ENCODE data around the gene SHC1. TPM values are rescaled to one million over a fixed set of nuclear protein-coding genes. Genes with fewer than 3 reads are reported as not detected.

Gene SHC1
- total RNA-seq, 1 experiment from 2014 or later, result 333 TPM

DNA sequence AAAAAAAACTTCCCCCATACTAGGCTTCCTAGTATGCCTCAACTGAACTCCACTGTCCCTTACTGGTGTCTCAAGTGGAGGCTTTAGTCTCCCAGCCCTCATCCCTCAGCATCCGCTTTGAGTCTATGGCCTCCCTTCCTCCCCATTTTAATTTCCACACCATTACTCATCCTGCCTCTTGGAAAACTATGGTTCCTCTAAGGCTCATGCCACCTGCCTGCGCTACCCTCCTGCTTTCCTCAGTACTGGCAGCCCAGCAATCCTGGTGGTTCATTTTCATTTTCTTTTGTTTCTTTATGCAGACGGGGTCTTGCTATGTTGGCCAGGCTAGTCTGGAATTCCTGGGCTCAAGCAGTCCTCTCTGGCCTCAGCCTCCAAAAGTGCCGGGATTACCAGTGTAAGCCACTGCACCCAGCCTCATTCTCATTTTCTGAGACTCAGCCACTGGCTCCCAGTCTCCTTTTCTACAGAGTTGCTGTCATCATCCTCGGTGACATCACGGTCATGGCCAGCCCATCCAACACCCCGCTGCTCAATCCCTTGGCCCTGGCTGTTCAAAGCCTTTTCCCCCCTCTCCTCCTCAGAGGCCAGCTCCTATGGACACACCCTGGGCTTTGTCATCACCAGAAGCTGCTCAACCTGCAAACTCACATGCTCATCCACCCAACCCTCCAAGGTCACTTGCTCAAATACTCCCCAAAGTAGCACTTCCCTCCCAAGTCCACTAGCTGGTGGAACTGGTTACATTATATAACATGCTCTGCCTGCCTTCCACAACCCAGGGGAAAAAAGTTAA lies 31.7 kb downstream of the SHC1 start:
- H3K36me3 ChIP-seq (replicated peaks; ENCODE audit: control insufficient read depth, insufficient read depth, low read length), result no peaks in the 10 kb centered on the region
- DNase-seq, result no peak
- no peak overlapping the region for H3K4me3 ChIP-seq (ENCODE audit: insufficient read depth, low read depth, low read length)
- H3K27me3 ChIP-seq (ENCODE audit: control insufficient read depth, insufficient read depth, low read length), result no peaks in the 10 kb centered on the region

DNA sequence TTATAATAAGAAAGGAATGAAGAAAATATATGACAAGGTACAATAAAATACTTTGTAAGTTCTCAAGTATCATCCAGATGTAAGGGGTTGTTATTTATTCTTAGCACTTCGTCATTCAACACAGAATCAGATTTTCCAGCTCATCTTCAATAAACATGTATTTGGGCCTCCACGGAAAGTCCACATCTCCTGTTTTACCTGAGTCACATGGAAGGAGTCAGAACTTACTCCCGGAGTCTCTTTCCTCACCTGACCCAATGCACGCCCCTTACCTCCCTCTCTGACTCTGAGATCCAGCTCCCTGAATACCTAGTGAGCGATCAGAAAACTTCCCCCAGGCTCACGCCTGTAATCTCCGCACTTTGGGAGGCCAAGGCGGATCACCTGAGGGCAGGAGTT lies 32.6 kb downstream of the SHC1 start:
- Histone ChIP-seq H3K36me3 (replicated peaks; ENCODE audit: control insufficient read depth, insufficient read depth, low read length) (no peaks in the 10 kb centered on the region), H3K27me3 (ENCODE audit: control insufficient read depth, insufficient read depth, low read length) (no peaks in the 10 kb centered on the region), H3K4me3 (ENCODE audit: insufficient read depth, low read depth, low read length) (no peak overlapping the region)
- no peak for DNase-seq

DNA sequence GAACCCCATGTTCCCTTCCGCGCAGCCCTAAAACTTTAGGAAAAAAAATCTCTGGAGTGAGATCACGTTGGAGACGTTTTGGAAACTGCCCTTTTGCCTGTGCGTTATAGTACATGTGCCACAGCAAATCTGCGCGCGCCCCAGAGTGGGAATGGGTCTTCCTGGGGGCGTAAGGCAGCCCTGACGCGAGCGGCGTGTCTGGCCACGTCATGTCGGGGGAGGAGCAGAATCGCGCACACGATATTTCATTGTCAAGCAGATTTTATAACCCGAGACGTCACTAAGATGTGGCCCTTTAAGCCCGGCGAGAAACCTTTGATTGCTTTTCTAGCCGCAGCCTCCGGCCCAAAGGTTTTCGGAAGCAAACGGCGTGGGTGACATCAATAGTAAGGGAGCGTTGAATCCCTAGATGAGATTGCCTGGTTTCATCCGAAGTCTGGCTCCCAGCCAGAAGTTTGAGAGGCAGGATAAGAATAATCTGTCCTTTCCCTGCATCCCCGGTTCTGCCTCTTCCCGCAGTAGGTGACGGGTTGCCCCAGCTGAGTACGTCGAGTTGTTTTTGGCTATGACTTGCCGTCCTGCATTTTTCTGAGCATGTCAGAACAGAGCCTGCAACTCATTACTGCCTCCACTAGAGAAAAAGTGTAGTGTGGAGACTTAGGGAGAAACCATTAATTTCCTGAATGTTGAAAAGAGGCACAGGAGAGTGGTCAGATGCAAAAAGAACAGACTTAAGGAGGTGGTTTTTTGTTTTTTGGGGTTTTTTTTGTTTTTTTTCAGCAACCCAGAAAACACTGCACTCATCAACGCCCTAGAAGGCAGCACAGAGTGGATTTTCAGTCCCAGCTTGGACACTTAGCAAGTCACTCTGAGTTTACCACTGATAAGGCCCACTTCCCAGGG lies 33.2 kb downstream of the SHC1 start:
- DNase-seq, result peak; percentile 88
- H3K4me3 ChIP-seq (ENCODE audit: insufficient read depth, low read depth, low read length), result peak overlapping the region; percentile 76
- H3K36me3 ChIP-seq (replicated peaks; ENCODE audit: control insufficient read depth, insufficient read depth, low read length), result no peaks in the 10 kb centered on the region
- no peaks in the 10 kb centered on the region for H3K27me3 ChIP-seq (ENCODE audit: control insufficient read depth, insufficient read depth, low read length)

DNA sequence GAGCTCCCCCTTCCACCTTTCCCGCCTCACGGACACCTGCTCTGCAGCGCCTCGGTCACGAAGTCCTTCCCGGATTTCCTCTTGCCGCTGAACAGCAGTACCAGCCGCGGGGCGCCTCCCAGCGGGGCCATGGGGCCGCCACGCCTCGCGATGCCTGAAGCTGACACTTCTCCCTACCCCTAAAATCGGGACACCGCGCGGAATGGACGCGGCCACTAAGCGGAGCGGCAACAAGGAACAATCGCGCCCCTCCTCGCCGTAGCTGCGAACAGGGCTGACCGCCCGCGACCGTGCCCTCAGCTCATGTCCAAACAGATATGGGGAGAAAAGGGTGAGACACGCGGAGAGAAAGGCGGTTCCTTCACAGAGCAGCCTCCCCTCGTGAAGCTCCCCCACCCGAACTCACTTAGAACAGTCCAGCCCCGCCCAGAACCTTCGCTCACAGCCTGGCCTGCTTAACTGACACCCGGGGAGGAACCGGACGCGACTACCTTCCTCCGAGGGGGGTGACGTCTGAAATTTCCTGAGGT lies 33.9 kb downstream of the SHC1 start, which contains the start of gene PMVK:
Gene PMVK, minus strand, starts transcription at position 165 of the 530 bp plus-strand sequence. Its CDS starts 34 bp downstream, at position 131.
- Histone ChIP-seq H3K36me3 (replicated peaks; ENCODE audit: control insufficient read depth, insufficient read depth, low read length) (no peaks in the 10 kb centered on the region), H3K27me3 (ENCODE audit: control insufficient read depth, insufficient read depth, low read length) (no peaks in the 10 kb centered on the region), H3K4me3 (ENCODE audit: insufficient read depth, low read depth, low read length) (peak within 1 kb of the TSS; percentile 76)
- DNase-seq, result peak; percentile 97

DNA sequence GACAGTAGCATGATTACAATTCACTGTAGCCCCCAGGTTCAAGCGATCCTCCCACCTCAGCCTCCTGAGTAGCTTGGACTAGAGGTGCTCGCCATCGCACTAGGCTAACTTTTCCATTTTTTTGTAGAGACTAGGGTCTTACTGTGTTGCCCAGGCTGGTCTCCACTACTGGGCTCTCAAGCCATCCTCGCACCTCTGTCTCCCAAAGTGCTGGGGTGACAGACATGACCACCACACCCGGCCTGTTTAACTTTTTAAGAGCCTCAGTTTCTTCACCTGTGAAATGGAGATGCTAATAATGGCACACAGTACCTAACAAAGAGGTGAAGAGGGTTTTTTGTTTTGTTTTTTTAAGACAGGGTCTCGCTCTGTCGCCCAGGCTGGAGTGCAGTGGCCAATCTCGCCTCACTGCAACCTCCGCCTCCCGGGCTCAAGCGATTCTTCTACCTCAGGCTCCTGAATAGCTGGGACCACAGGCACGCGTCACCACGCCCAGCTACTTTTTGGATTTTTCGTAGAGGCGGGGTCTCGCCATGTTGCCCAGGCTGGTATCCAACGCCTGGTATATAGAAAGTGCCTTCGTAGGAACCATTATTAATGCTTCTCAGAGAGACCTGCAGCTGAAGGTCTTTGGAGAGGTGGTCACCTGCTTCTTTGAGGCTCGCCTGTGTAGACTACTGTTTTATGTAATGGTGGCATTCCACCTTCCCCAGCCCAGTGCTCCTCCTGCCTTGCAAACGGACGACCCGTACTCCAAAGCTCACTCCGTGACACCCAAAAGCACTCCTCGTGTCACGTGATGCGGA lies 34.6 kb downstream of the SHC1 start:
- no peak for DNase-seq

DNA sequence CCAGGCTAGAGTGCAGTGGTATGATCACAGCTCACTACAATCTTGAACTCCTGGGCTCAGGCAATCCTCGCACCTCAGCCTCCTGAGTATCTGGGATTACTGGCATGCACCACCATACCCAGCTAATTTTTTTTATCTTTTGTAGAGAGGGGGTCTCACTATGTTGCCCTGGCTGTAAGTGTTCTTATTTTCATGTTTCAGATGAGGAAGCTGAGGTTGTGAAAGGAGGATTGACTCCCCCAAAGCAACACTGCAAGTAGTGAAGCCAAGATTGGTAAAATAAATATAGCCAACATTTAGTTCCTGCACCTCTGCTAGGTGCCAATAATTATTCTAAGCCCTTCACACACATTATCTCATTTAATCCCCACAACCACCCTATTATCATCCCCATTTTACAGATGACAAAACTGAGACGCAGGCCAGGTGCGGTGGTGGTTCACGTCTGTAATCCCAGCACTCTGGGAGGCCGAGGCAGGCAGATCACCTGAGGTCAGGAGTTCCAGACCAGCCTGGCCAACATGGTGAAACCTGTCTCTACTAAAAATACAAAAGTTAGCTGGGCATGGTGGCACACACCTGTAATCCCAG lies 36.1 kb downstream of the SHC1 start:
- Histone ChIP-seq H3K36me3 (replicated peaks; ENCODE audit: control insufficient read depth, insufficient read depth, low read length) (no peaks in the 10 kb centered on the region), H3K27me3 (ENCODE audit: control insufficient read depth, insufficient read depth, low read length) (no peaks in the 10 kb centered on the region), H3K4me3 (ENCODE audit: insufficient read depth, low read depth, low read length) (no peak overlapping the region)
- DNase-seq, result no peak

More for the DNA sequence above, 34.6 kb downstream of the SHC1 start:
- Histone ChIP-seq H3K4me3 (ENCODE audit: insufficient read depth, low read depth, low read length) (peak overlapping the region; percentile 76), H3K27me3 (ENCODE audit: control insufficient read depth, insufficient read depth, low read length) (no peaks in the 10 kb centered on the region), H3K36me3 (replicated peaks; ENCODE audit: control insufficient read depth, insufficient read depth, low read length) (no peaks in the 10 kb centered on the region)

DNA sequence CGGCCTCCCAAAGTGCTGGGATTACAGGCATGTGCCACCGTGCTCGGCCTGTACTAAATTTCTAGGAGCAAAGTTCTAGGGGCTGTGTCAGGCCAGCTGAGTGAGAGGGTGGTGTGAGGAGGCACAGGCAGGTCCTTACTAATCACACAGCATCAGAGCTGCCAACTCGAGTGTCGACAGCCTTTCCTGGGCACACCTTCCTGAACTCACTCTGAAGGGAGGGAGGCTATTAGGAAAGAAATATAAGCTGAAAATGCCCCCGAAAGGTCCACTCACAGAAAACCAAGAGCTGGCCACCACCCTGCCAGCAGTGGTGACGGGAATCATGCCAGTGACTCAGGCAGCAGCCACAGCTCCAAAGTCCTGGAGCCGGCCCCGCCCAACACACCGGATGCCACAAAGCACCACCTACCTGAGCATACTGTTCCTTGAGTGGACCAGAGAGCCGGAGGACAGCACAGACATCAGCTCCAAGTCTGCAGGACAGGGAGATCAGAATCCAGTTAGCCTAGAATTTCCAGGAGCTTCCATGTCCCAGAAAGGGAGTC lies 38.5 kb downstream of the SHC1 start:
- Histone ChIP-seq H3K4me3 (ENCODE audit: insufficient read depth, low read depth, low read length) (no peak overlapping the region), H3K27me3 (ENCODE audit: control insufficient read depth, insufficient read depth, low read length) (no peaks in the 10 kb centered on the region), H3K36me3 (replicated peaks; ENCODE audit: control insufficient read depth, insufficient read depth, low read length) (no peaks in the 10 kb centered on the region)
- DNase-seq, result no peak

DNA sequence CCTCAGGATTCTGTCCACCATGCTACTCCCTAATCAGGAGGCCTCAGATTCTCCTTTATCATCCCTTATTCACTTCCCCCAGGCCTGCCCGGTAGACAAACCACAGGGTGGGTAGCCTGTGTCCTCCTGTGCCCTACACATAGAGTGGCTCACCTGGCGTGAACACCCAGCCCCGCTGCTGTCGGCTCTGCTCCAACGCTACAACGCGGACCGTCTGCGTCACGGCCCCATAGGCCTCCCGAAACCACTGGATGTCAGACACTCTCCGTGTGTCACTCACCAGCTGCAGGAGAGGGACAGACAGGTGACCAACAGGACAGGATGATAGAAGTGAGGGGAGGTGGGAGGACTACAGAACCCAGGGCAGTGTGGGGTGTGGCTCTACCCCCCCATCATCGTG lies 44.3 kb downstream of the SHC1 start:
- Histone ChIP-seq H3K4me3 (ENCODE audit: insufficient read depth, low read depth, low read length) (no peak overlapping the region), H3K27me3 (ENCODE audit: control insufficient read depth, insufficient read depth, low read length) (no peaks in the 10 kb centered on the region), H3K36me3 (replicated peaks; ENCODE audit: control insufficient read depth, insufficient read depth, low read length) (peaks cover 5% of the 10 kb centered on the region)
- no peak for DNase-seq

DNA sequence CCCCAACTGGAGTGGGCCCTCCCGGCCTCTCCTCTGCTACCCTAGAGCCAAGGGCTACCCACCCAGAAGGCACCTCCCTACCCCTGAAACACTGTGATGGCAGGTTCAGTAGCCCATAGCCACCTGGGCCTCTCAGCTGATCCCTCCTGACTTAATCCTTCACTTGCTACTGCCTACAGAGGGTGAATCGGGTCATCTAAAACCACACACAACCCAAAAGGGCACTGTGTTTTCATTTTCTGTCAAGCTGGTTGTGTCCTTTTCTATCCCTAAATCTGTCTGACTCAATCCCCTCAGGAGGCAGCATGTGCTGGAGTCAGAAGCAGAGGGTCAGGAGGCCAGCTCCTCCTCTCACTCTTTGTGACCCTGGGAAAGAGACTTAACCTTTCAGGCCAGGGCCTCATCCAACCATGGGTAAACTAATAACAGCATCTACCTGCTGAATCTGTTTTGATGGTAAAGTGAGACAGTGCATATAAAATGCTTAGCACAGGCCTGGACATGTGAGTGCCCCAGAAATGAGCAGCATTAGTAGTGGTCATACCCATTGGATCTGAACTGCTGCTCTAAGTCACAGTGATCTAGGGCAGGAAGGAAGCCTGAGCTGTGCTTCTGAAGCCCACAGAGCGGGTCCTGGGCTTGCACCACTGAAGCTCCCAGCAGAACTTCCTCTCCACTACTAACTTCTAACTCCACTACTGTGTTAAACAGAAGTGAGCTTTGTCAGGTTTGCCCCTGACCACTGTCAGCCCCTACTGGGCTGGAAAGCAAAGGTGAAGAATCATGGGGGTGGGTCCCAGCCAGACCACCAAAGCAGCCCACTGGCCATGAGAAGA lies 45.0 kb downstream of the SHC1 start:
- H3K36me3 ChIP-seq (replicated peaks; ENCODE audit: control insufficient read depth, insufficient read depth, low read length), result peaks cover 5% of the 10 kb centered on the region
- H3K27me3 ChIP-seq (ENCODE audit: control insufficient read depth, insufficient read depth, low read length), result no peaks in the 10 kb centered on the region
- no peak for DNase-seq
- no peak overlapping the region for H3K4me3 ChIP-seq (ENCODE audit: insufficient read depth, low read depth, low read length)

DNA sequence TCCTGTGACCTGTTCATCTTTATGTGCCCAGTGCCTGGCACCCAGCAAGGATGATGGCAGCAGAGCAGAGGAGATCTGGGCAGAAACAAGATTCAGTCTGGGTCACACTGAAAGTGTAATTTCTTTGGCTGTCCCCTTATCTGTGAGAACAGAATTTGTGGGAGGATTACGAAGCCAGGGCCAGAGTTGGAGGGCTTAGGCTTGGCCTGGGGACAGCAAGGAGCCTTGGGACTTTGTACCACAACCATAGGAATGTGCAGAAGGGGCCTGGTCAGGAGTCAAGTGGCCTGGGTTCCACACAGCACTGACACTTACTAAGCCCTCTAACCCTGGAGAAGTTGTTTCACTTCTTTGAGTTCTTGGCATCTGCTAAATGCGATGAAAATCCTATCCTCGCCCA lies 46.9 kb downstream of the SHC1 start:
- Histone ChIP-seq H3K36me3 (replicated peaks; ENCODE audit: control insufficient read depth, insufficient read depth, low read length) (peaks cover 5% of the 10 kb centered on the region), H3K27me3 (ENCODE audit: control insufficient read depth, insufficient read depth, low read length) (no peaks in the 10 kb centered on the region), H3K4me3 (ENCODE audit: insufficient read depth, low read depth, low read length) (no peak overlapping the region)
- DNase-seq, result no peak

DNA sequence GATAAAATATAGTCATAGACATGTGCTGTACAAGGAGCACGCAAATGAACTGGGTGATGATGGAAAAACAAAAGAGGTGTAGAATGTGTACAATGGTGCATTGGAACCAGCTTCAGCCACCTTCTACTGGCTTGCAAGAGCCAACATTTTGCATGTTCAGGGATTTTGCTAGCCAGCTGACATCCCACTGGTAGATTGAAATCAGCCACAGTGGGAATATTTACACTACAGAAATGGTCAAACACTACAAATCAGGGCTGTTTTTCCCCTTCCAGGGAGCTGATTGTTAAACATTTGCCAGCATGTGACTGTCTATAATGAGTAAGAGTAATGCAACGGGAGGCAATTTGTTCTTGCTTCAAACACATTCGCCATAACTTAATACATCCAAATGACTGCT lies 57.3 kb downstream of the SHC1 start:
- DNase-seq, result no peak
- no peaks in the 10 kb centered on the region for H3K27me3 ChIP-seq (ENCODE audit: control insufficient read depth, insufficient read depth, low read length)
- no peaks in the 10 kb centered on the region for H3K36me3 ChIP-seq (replicated peaks; ENCODE audit: control insufficient read depth, insufficient read depth, low read length)
- H3K4me3 ChIP-seq (ENCODE audit: insufficient read depth, low read depth, low read length), result no peak overlapping the region

DNA sequence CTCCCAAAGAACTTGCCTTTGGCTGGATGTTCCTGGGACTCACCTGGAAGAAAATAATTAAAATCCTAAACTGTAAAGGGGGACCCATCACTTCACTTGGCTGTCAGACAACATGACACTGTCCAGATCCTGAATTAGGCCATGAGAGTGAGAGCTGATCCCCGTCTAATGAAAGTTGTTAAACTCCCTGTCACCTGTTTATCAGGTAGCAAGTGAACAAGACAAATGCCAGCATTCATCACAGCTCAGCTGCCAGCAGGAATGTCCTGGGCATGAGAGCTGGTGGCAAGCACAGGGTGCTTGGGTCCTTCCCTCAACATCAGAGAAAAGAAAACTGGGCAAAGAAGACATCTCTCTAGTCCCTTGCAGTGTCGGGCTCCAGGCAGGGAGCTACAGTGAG lies 57.8 kb downstream of the SHC1 start:
- no peaks in the 10 kb centered on the region for H3K27me3 ChIP-seq (ENCODE audit: control insufficient read depth, insufficient read depth, low read length)
- H3K36me3 ChIP-seq (replicated peaks; ENCODE audit: control insufficient read depth, insufficient read depth, low read length), result no peaks in the 10 kb centered on the region
- H3K4me3 ChIP-seq (ENCODE audit: insufficient read depth, low read depth, low read length), result no peak overlapping the region
- DNase-seq, result no peak

Measured in H7 (cell line).